Measurements from ENCODE around the gene STRIP2.

DNA sequence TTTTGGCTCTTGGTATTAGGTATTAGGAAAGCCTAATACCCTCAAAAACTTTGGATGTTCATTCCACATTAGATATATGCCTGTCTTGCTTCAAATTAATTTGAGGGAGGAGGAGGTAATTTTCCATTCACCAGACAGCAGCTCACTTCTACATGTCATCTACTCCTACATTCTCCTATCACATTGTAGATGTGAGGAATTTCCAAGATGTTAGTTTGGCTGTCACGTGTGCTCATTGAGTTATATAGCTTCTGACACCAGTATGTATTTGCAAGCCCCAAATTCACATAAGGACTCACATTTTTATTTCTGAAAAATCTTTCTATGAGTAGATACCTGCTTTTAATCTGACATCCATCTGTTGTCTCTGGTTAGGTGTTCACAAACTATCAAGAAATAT is 45.6 kb downstream of the STRIP2 start:
- TF ChIP-seq ZBTB17 (tag by site-specific recombination; IDR thresholded peaks at IDR 0.05) (no peak), HOXD13 (CRISPR knock-in tag; IDR thresholded peaks at IDR 0.05; ENCODE audit: borderline replicate concordance) (no peak), ZNF473 (tag by site-specific recombination; IDR thresholded peaks at IDR 0.05) (no peak), MZF1 (tag by site-specific recombination; IDR thresholded peaks at IDR 0.05; ENCODE audit: borderline replicate concordance) (no peak), SP3 (tag by site-specific recombination; IDR thresholded peaks at IDR 0.05) (no peak), ZNF416 (tag by site-specific recombination; IDR thresholded peaks at IDR 0.05) (no peak), ZNF530 (tag by site-specific recombination; IDR thresholded peaks at IDR 0.05; ENCODE audit: low read depth) (no peak)
- TF ChIP-seq, protein P1, sequence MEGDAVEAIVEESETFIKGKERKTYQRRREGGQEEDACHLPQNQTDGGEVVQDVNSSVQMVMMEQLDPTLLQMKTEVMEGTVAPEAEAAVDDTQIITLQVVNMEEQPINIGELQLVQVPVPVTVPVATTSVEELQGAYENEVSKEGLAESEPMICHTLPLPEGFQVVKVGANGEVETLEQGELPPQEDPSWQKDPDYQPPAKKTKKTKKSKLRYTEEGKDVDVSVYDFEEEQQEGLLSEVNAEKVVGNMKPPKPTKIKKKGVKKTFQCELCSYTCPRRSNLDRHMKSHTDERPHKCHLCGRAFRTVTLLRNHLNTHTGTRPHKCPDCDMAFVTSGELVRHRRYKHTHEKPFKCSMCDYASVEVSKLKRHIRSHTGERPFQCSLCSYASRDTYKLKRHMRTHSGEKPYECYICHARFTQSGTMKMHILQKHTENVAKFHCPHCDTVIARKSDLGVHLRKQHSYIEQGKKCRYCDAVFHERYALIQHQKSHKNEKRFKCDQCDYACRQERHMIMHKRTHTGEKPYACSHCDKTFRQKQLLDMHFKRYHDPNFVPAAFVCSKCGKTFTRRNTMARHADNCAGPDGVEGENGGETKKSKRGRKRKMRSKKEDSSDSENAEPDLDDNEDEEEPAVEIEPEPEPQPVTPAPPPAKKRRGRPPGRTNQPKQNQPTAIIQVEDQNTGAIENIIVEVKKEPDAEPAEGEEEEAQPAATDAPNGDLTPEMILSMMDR (tag by site-specific recombination; IDR thresholded peaks at IDR 0.05), result no peak

Measured in HEK293 (cell line).